Measurements from ENCODE around the gene SPOCK1. TPM values are rescaled to one million over a fixed set of nuclear protein-coding genes. Genes with fewer than 3 reads are reported as not detected.

SPOCK1 gene
- total and polyA plus RNA-seq, 2 donors (not counting 3 experiments of a cell fraction or from before 2014, with no cell fraction given): 144 to 280 TPM

DNA sequence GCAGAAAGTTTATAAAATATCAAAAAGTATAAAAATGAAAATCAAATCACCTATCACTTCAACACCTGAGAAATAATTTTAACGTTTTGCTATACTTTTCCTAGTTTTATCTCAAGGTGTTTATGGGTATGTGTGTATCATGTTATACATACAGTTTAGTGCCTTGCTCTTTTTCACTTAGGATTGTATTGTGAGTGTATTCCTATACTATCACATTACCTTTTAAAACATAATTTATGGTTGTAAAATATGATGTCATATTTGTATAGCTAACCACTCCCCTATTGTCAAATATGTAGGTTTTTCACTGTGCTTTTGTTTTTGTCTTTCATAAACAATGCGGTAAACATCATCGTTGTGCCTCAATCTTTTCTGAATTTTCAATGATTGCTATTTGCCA, 479.9 kb downstream of the SPOCK1 start:
- Histone ChIP-seq H3K27ac (ENCODE audit: insufficient read depth, low read depth, low read length) (no peak overlapping the region), H3K36me3 (ENCODE audit: control insufficient read depth in 2 of 2, extremely low read depth in 1 of 2, insufficient read depth in 2 of 2, low read length in 2 of 2) (no peaks in the 10 kb centered on the region), H3K27me3 (ENCODE audit: control insufficient read depth in 2 of 2, insufficient read depth in 2 of 2, low read length in 2 of 2) (no peaks in the 10 kb centered on the region), H3K9me1 (replicated peaks; ENCODE audit: control insufficient read depth, extremely low read depth, insufficient read depth, low read length) (no peaks in the 10 kb centered on the region), H3K79me2 (ENCODE audit: control insufficient read depth, insufficient read depth, low read length) (no peaks in the 10 kb centered on the region), H3K4me1 (ENCODE audit: control insufficient read depth, extremely low read depth, insufficient read depth, low read length) (no peaks in the 10 kb centered on the region), H2AFZ (ENCODE audit: low read depth, low read length) (no peak overlapping the region), H3K9ac (replicated peaks; ENCODE audit: extremely low read depth, insufficient read depth, low read length) (no peak overlapping the region), H3K9me3 (replicated peaks; ENCODE audit: control insufficient read depth, insufficient read depth, low read length) (no peaks in the 10 kb centered on the region), H3K4me2 (ENCODE audit: insufficient read depth, low read length) (no peak overlapping the region), H4K20me1 (replicated peaks; ENCODE audit: control insufficient read depth, extremely low read depth, insufficient read depth, low read length) (no peaks in the 10 kb centered on the region), H3K4me3 (replicated peaks in 1 of 3; ENCODE audit: insufficient read depth in 1 of 3, low read depth in 1 of 3, low read length in 3 of 3) (no peak overlapping the region)
- TF ChIP-seq EZH2 (IDR thresholded peaks at IDR 0.05; ENCODE audit: borderline replicate concordance, low read depth, low read length, severe bottlenecking): no peak
- no peak for TF ChIP-seq GATA2 (IDR thresholded peaks at IDR 0.05; ENCODE audit: insufficient read depth, insufficient read length, low read depth, low read length)
- no peak for TF ChIP-seq POLR2A (IDR thresholded peaks at IDR 0.05; ENCODE audit: low read depth, low read length)
- TF ChIP-seq JUN (IDR thresholded peaks at IDR 0.05; ENCODE audit: borderline replicate concordance, insufficient read depth, insufficient read length, low read depth): no peak
- no peak for TF ChIP-seq FOS (IDR thresholded peaks at IDR 0.05; ENCODE audit: borderline replicate concordance, insufficient read depth, low read length)
- TF ChIP-seq MAX (IDR thresholded peaks at IDR 0.05; ENCODE audit: insufficient read depth, insufficient read length): no peak
- TF ChIP-seq, protein P1, sequence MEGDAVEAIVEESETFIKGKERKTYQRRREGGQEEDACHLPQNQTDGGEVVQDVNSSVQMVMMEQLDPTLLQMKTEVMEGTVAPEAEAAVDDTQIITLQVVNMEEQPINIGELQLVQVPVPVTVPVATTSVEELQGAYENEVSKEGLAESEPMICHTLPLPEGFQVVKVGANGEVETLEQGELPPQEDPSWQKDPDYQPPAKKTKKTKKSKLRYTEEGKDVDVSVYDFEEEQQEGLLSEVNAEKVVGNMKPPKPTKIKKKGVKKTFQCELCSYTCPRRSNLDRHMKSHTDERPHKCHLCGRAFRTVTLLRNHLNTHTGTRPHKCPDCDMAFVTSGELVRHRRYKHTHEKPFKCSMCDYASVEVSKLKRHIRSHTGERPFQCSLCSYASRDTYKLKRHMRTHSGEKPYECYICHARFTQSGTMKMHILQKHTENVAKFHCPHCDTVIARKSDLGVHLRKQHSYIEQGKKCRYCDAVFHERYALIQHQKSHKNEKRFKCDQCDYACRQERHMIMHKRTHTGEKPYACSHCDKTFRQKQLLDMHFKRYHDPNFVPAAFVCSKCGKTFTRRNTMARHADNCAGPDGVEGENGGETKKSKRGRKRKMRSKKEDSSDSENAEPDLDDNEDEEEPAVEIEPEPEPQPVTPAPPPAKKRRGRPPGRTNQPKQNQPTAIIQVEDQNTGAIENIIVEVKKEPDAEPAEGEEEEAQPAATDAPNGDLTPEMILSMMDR (IDR thresholded peaks at IDR 0.05; ENCODE audit: extremely low read depth in 1 of 2, insufficient read depth in 1 of 2, low read depth in 1 of 2, low read length in 2 of 2): no peak
- no peak for TF ChIP-seq POLR2AphosphoS5 (IDR thresholded peaks at IDR 0.05; ENCODE audit: insufficient read depth, low read depth, low read length)
- no peak for TF ChIP-seq MYC (IDR thresholded peaks at IDR 0.05; ENCODE audit: low read depth, low read length)
- FAIRE-seq (peak; percentile 35), DNase-seq (ENCODE audit: low read depth, low spot score) (no peak)
- ChIA-PET CTCF (no interaction called here), POLR2A (no interaction called here)
- no TSS peak for BruUV-seq (replicated peaks)
- intact Hi-C loops (cut with micrococcal nuclease) (no loop called here), dilution Hi-C loops (cut with MboI; ENCODE audit: extremely low pct_ligation_motif_present, low sequenced_read_pairs) (no loop called here)

Data from endothelial cell of umbilical vein (primary cell).